NCI-H526 (cell line): ENCODE data around the gene STIM1.
A peak's percentile ranks its signal among the peaks of the same experiment; 100 is the strongest.

Experiments
- DNase-seq, 2 experiments: peaks; one replicate each; lab custom pipeline; 2025; lab: John Stamatoyannopoulos, UW

STIM1 gene

GRCh38 chr11:4068962-4069361 is 213.5 kb downstream of the STIM1 start:
- no peak for DNase-seq

GRCh38 chr11:4071325-4071724 is 215.9 kb downstream of the STIM1 start:
- DNase-seq = no peak

- peak in 1 of 2 experiments; percentile 7 for DNase-seq
Measured at GRCh38 chr11:4071914-4072313, 216.4 kb downstream of the STIM1 start.

- peak; percentile 66 to 84 for DNase-seq
Measured at GRCh38 chr11:4072668-4073285, 217.3 kb downstream of the STIM1 start.

GRCh38 chr11:4074266-4074665 is 218.8 kb downstream of the STIM1 start:
- no peak for DNase-seq

GRCh38 chr11:4076774-4077173 is 221.3 kb downstream of the STIM1 start:
- DNase-seq = no peak

- no peak for DNase-seq
Measured at GRCh38 chr11:4083198-4083597, 227.7 kb downstream of the STIM1 start.

GRCh38 chr11:4084406-4085125 is 229.1 kb downstream of the STIM1 start:
- DNase-seq = no peak

GRCh38 chr11:4085575-4085974 is 230.1 kb downstream of the STIM1 start:
- DNase-seq = no peak

- DNase-seq = no peak
Measured at GRCh38 chr11:4086575-4087353, 231.3 kb downstream of the STIM1 start.

- DNase-seq = no peak
Measured at GRCh38 chr11:4087551-4087950, 232.1 kb downstream of the STIM1 start.

GRCh38 chr11:4090258-4090657 is 234.8 kb downstream of the STIM1 start:
- DNase-seq = no peak

GRCh38 chr11:4092026-4092425 is 236.6 kb downstream of the STIM1 start:
- DNase-seq = no peak

- DNase-seq = peak in 1 of 2 experiments; percentile 52
Measured at GRCh38 chr11:4093519-4094347, 238.3 kb downstream of the STIM1 start.

GRCh38 chr11:4094348-4095291 is 239.2 kb downstream of the STIM1 start, which contains the start of gene RRM1:
Gene RRM1, plus strand, starts transcription at chr11:4094799. Its CDS starts 214 bp downstream, at chr11:4095013.
- DNase-seq = peak; percentile 98 to 99

GRCh38 chr11:4095509-4096230 is 240.2 kb downstream of the STIM1 start:
- DNase-seq = peak; percentile 8 to 20

- DNase-seq = no peak
Measured at GRCh38 chr11:4098026-4098621, 242.7 kb downstream of the STIM1 start.

GRCh38 chr11:4102711-4103110 is 247.2 kb downstream of the STIM1 start:
- no peak for DNase-seq

GRCh38 chr11:4103269-4103668 is 247.8 kb downstream of the STIM1 start:
- no peak for DNase-seq

- no peak for DNase-seq
Measured at GRCh38 chr11:4105916-4106315, 250.5 kb downstream of the STIM1 start.
